DND-41 (cell line): ENCODE measurements around the gene EXOC4.

Experiments used
- ATAC-seq: fragments of 200-7000 bp; cut with Tn5 transposase; 3 replicates; pipeline ENCODE4 v1.9.1; 2021; ENCODE audit warnings: low read depth; ENCODE audit not compliant: insufficient read depth
- DNase-seq: peaks from one replicate; pipeline ENCODE4 v3.0.0-alpha.2; 2020
- H2AFZ ChIP-seq: 2 replicates; pipeline ENCODE4 v1.6.0; 2012; ENCODE audit warnings: low read depth, low read length
- H3K27ac ChIP-seq: 2 replicates; pipeline ENCODE4 v1.5.1; 2012; ENCODE audit warnings: low read length, inconsistent platforms
- H3K27me3 ChIP-seq: fragments of 200-600 bp; sonication (generic); 2 replicates; pipeline ENCODE4 v1.6.0; 2012; ENCODE audit warnings: low read length, mild to moderate bottlenecking, inconsistent platforms; ENCODE audit not compliant: insufficient read depth, poor library complexity
- H3K36me3 ChIP-seq: 2 replicates; pipeline ENCODE4 v1.5.1; 2012; ENCODE audit warnings: low read length, inconsistent platforms; ENCODE audit not compliant: insufficient read depth
- H3K4me1 ChIP-seq: 2 replicates; pipeline ENCODE4 v1.5.1; 2012; ENCODE audit warnings: mild to moderate bottlenecking, low read length; ENCODE audit not compliant: insufficient read depth
- H3K4me2 ChIP-seq: 2 replicates; pipeline ENCODE4 v1.6.0; 2012; ENCODE audit warnings: mild to moderate bottlenecking, moderate library complexity, low read length, inconsistent platforms; ENCODE audit not compliant: insufficient read depth
- H3K4me3 ChIP-seq, 2 experiments: fragments of 200-600 bp in 1 of 2; shearing (Covaris generic) in 1 of 2; 2 replicates each; pipeline ENCODE4 v1.5.1; 2012 to 2016; ENCODE audit warnings: inconsistent platforms in 2 of 2, low read length in 2 of 2, mild to moderate bottlenecking in 2 of 2, low read depth in 1 of 2, moderate library complexity in 1 of 2
- H3K79me2 ChIP-seq: 2 replicates; pipeline ENCODE4 v1.6.0; 2012; ENCODE audit warnings: low read length, inconsistent platforms; ENCODE audit not compliant: insufficient read depth
- H3K9ac ChIP-seq: 2 replicates; pipeline ENCODE4 v1.6.0; 2012; ENCODE audit warnings: low read depth, mild to moderate bottlenecking, inconsistent platforms, low read length, moderate library complexity
- H3K9me3 ChIP-seq: 2 replicates; pipeline ENCODE4 v1.5.1; 2012; ENCODE audit warnings: low read length, moderate library complexity, mild to moderate bottlenecking, inconsistent platforms; ENCODE audit not compliant: insufficient read depth, severe bottlenecking
- H4K20me1 ChIP-seq: 2 replicates; pipeline ENCODE4 v1.6.0; 2012; ENCODE audit warnings: low read length; ENCODE audit not compliant: insufficient read depth
- EZH2 ChIP-seq: IDR thresholded peaks from 3 replicates; pipeline ENCODE4 v1.6.1; 2012; ENCODE audit warnings: borderline replicate concordance, low read depth, mild to moderate bottlenecking, moderate library complexity, low read length, inconsistent platforms; ENCODE audit not compliant: severe bottlenecking
- TF ChIP-seq, protein P1 (sequence below): IDR thresholded peaks from 2 replicates; pipeline ENCODE4 v1.5.1; 2012; ENCODE audit warnings: borderline replicate concordance, low read length, moderate library complexity, mild to moderate bottlenecking; ENCODE audit not compliant: poor library complexity, severe bottlenecking; ENCODE audit errors: extremely low read depth

Gene EXOC4

DNA sequence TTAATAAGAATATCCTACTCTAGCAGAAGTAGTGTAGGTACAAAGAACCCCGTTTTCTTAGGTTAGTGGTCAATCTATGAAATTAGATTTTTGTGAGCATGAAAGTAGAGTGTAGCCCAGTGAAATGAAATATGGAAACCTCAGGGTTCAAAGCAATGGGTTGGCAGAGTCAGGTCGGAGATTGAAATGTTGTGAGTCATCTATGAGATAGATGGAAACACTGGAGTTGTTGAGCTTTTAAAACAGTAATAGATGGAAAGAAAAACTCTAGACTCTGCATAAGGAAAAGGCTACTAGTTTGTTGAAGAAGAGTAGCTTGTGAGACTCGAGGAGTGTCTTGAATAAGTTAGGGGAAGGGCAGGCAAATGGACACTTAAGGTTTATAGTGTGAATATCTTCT is 251.9 kb downstream of the EXOC4 start:
- Histone ChIP-seq H3K36me3 (no peaks in the 10 kb centered on the region), H3K27me3 (no peaks in the 10 kb centered on the region), H2AFZ (no peak overlapping the region), H3K9me3 (no peaks in the 10 kb centered on the region), H3K4me2 (no peak overlapping the region), H3K4me1 (no peaks in the 10 kb centered on the region), H3K79me2 (no peaks in the 10 kb centered on the region; the same call in 1 of the 2 replicates), H4K20me1 (no peaks in the 10 kb centered on the region), H3K9ac (no peak overlapping the region), H3K4me3 (no peak overlapping the region), H3K27ac (no peak overlapping the region)
- no peak for DNase-seq
- no peak for ATAC-seq
- TF ChIP-seq, protein P1, sequence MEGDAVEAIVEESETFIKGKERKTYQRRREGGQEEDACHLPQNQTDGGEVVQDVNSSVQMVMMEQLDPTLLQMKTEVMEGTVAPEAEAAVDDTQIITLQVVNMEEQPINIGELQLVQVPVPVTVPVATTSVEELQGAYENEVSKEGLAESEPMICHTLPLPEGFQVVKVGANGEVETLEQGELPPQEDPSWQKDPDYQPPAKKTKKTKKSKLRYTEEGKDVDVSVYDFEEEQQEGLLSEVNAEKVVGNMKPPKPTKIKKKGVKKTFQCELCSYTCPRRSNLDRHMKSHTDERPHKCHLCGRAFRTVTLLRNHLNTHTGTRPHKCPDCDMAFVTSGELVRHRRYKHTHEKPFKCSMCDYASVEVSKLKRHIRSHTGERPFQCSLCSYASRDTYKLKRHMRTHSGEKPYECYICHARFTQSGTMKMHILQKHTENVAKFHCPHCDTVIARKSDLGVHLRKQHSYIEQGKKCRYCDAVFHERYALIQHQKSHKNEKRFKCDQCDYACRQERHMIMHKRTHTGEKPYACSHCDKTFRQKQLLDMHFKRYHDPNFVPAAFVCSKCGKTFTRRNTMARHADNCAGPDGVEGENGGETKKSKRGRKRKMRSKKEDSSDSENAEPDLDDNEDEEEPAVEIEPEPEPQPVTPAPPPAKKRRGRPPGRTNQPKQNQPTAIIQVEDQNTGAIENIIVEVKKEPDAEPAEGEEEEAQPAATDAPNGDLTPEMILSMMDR, result no peak
- TF ChIP-seq EZH2, result no peak

DNA sequence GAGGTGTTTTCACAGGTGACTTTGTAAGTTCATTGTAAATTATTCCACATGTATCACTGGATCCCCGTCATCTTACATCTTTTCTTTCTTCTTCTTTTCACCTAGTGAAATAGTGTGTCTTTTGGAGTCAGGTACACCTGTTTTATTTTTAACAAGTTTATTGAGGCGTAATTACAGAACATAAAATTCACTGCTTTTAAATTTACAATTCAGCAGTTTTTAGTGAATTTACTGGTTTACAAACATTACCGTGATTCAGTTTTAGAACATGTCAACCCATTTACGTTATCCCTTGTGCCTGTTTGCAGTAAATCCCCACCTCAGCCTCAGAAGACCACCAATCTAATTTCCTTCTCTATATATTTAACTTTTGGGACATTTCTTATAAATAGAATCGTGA is 256.9 kb downstream of the EXOC4 start:
- Histone ChIP-seq H3K79me2 (no peaks in the 10 kb centered on the region), H3K4me3 (no peak overlapping the region), H3K4me1 (no peaks in the 10 kb centered on the region), H4K20me1 (no peaks in the 10 kb centered on the region), H3K4me2 (no peak overlapping the region), H3K27me3 (no peaks in the 10 kb centered on the region), H2AFZ (no peak overlapping the region), H3K9ac (no peak overlapping the region), H3K36me3 (no peaks in the 10 kb centered on the region), H3K27ac (no peak overlapping the region), H3K9me3 (no peaks in the 10 kb centered on the region)
- DNase-seq (no peak), ATAC-seq (no peak)
- no peak for TF ChIP-seq EZH2
- TF ChIP-seq, protein P1, result no peak

DNA sequence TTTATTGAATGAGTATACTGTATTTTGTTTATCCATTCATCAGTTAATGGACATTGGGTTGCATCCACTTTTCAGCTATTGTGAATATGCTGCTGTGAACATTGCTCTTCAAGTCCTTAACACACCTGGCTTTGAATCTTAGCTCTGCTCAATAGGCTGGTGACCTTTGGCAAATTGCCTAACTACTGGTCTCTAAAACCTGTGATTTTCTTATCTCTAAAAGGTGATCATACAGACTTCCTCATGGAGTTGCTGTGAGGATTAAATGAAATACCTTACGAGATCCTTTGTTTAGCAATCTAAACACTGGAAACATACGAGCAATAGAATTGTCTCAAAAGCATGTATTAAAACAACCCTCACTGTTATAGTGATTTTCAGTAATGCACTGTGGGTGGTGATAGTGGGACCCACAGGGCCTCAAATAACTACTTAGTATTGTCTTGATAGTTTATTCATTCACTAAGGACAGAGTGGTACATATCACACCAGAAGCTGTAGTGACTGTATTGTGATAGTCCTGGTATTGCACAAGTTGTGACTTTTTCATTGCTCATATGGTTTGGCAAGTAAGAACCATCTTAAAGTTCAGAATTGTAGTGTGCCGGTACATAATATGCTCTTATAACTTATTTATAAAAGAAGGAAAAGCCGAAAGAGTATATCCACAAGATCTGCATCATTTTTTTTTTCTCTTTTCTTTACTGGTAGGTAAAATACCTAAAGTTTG is 257.6 kb downstream of the EXOC4 start:
- H3K4me3 ChIP-seq, result no peak overlapping the region
- no peaks in the 10 kb centered on the region for H3K79me2 ChIP-seq
- H3K27me3 ChIP-seq, result no peaks in the 10 kb centered on the region
- H2AFZ ChIP-seq, result no peak overlapping the region
- H3K9me3 ChIP-seq, result no peaks in the 10 kb centered on the region
- TF ChIP-seq, protein P1, result no peak
- DNase-seq (no peak), ATAC-seq (no peak)
- H3K4me1 ChIP-seq, result no peaks in the 10 kb centered on the region
- no peaks in the 10 kb centered on the region for H4K20me1 ChIP-seq
- H3K27ac ChIP-seq, result no peak overlapping the region
- no peak overlapping the region for H3K9ac ChIP-seq
- no peak overlapping the region for H3K4me2 ChIP-seq
- no peaks in the 10 kb centered on the region for H3K36me3 ChIP-seq

DNA sequence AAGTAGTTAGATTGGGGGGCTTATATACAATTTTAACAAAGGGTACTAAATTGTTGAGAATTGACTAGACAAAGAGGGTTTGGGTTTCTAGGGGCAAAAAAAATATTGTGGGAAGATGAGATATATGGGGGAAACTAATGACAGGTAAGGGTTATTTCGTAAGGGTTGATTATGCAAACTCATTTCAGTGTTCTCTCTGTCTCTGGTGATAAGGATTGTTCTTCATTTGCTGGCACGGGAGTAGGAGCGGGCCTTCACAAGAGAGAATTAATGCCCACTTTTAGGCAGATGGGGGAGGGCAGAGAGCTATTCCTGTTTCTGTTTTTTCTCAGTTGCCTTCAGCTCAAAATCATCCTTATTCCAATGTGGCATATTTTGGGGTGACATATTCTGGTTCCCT is 258.4 kb downstream of the EXOC4 start:
- H3K9me3 ChIP-seq, result no peaks in the 10 kb centered on the region
- TF ChIP-seq EZH2, result no peak
- TF ChIP-seq, protein P1, result no peak
- no peaks in the 10 kb centered on the region for H3K79me2 ChIP-seq
- DNase-seq (no peak), ATAC-seq (no peak)
- no peaks in the 10 kb centered on the region for H3K27me3 ChIP-seq
- H3K4me2 ChIP-seq, result no peak overlapping the region
- no peak overlapping the region for H3K9ac ChIP-seq
- H2AFZ ChIP-seq, result no peak overlapping the region
- no peaks in the 10 kb centered on the region for H3K4me1 ChIP-seq
- H3K36me3 ChIP-seq, result no peaks in the 10 kb centered on the region
- no peaks in the 10 kb centered on the region for H4K20me1 ChIP-seq
- no peak overlapping the region for H3K27ac ChIP-seq
- no peak overlapping the region for H3K4me3 ChIP-seq
